Measurements from ENCODE around the gene SLC1A1.
"Not testable (repeated sequence)": the region's sequence is repeated elsewhere in the genome, so short reads cannot be mapped to it uniquely, and the experiment has no call there.

The SLC1A1 gene

DNA sequence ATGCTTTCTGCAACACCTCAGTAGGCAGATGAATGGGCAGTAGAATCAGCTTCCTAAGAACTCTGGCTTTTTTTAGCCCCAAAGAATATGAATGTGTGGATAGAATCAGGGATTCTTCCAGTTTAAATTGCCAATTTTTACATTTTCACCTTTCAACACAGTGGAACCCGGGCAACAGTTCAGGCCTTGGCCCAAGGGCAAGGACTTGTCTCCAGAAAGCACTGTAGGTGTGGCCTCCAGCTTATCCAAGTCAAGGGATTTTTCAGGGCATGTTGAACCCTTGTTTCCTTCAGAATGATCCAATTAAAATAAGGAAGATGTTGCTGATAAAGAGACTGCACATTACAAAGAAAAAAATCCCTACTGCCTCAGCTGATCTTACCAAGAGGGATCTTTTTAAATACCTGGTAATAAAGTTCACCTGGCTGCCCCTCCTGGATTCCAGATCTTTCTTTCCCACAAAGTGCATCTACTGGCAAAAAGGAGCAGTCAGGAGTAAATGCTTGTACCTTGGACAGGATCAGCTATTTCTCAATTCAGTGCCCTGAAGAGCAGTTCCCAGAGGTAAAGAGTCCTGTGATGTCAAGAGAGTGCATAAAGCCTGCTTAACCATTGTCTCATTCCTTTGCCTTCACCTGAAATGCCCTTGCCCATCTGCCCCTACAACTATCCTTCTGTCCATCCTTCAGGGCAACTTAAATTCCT lies 91.7 kb downstream of the SLC1A1 start:
- no peak for DNase-seq

DNA sequence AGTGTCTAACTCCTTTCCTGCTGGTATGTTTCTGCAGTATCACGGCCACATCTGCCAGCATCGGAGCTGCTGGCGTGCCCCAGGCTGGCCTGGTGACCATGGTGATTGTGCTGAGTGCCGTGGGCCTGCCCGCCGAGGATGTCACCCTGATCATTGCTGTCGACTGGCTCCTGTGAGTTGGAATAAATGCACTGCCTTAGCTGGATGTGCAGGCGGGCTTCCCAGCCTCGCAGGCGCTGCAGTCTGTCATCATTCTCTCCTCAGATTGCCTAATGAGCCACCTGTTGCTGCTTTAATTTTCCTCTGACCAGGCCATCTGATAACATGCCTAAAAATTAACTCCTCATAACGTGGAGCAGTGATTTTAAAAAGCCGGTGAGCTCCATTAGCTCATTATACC lies 92.7 kb downstream of the SLC1A1 start:
- no peak for DNase-seq

GRCh38 chr9:4584636-4585035 lies 94.4 kb downstream of the SLC1A1 start:
- DNase-seq = no peak

GRCh38 chr9:4585135-4585534 lies 94.9 kb downstream of the SLC1A1 start:
- DNase-seq = no peak

GRCh38 chr9:4588721-4589120 lies 98.5 kb downstream of the SLC1A1 start:
- no peak for DNase-seq

DNA sequence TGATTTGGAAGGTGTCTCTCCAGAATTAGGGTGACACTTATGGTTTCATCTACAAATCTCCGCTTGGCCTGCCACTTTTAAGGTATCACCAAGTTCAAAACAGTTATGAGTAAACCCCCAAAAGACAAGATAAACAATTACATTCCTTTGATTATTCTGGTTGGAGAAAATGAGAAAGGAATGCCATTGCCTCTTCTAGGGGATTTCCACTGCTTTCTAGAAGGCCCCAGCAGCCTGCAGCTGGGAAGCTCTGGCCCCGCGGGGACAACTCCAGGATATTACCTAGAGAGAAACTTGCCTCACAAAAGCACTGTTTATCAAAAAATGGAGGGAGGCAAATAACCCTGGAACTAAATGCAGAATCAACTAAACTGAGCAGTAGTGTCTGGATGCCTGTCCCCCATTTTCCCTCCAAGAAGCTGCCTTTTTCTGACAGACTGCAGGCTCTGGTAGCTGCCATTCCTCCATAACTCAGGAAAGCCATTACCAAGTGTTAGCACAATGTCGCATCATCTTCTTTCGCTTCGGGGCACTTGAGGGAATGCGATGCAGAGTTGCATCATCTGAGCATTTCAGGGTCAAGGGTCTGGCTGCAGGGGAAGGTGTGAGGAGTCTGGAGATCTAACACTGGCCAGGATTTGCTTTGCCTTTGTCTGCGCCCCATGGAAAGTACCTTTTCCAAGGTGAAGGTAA lies 100.3 kb downstream of the SLC1A1 start:
- DNase-seq = no peak

- DNase-seq = no peak
Measured at GRCh38 chr9:4591123-4591500, 100.8 kb downstream of the SLC1A1 start.

GRCh38 chr9:4592295-4592694 lies 102.0 kb downstream of the SLC1A1 start:
- DNase-seq = no peak

DNA sequence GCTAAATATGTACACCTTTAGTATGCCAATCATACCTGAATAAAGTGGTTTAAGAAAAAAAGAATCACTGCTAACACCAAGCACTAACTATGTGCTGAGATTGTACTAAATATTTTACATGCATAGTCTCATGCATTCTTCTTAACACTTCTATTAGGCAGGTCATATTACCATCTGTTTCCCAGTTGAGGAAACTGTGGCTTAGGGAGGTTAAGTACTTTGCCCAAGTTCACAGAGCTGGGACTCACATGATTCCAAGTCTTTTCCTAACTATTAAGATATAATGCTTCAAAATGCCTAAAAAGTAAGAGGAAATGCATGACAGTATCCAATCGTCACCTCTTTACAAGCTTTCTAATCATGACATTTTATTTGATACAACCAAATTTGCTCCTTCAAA lies 102.6 kb downstream of the SLC1A1 start:
- no peak for DNase-seq

- no peak for DNase-seq
Measured at GRCh38 chr9:4594545-4594944, 104.3 kb downstream of the SLC1A1 start.

DNA sequence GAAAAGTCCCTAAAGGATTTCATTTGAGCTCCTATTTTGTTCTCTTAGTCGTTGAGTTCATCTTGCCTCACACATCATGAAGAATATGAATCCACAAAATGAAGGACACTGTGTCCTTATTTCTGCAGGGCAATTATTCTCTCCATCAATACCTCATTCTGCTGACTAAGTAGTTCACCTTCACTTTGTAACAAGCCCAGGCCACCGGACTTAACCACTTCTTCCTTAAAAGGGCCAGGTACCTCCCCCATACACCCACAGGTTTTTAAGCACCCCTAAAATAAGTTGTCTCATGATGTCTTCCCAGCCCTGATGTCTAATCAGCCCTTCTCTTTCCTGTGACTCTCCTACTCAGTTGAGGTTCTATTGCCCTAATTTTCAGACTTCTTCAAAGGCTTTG lies 104.7 kb downstream of the SLC1A1 start:
- no peak for DNase-seq

DNA sequence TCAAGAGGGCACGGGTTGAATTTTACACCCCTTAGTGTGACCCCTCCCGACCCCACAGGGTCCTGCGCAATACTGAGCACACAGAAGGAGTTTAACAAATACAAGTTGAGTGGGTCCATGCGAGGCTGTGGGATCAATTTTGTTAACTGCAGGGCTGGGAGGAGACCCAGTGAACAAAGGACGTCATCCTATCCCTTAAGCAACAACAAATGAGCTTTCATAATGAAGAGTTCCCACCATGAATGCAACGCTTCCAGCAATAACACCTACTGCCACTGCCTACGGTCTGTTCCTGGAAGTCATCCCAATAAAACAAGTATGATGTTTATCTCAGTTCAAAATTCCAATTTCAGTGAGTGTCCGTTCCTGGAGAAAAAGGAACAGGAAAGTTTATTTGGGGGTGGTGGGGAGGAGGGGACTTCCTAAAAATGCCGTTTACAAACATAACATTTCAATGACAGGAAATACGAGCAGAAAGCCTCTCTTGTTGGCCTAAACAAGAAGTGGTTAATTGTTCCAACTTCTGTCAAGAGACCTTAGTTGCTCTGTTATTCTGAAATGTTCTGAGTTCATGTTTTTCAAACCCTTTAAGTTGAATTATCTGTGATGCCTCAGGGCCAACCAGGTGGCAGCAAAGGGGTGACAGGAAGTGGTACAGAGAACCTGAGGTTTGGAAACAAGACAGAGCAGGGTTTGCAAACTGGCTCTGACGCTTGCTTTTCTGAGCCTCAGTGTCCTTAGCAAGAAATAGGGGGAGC lies 106.1 kb downstream of the SLC1A1 start:
- DNase-seq = no peak

DNA sequence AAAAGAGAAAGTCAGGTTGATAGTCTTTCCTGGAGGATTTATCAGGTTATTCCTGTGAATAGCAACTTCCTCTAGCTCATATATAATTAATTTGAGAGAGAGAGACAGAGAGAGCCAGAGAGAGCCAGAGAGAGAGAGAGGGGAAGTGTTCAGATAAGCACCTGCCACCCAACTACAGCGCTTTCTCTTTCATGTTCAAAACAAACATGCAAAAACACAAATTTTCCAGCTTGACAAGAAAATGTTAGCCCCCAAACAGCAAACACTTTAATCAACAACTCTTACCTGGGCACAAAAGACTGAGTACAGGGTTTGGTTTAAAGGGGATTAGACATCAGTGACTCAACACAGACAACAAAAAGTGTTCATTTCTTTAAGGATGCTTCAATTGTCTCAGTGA lies 110.1 kb downstream of the SLC1A1 start:
- no peak for DNase-seq

DNA sequence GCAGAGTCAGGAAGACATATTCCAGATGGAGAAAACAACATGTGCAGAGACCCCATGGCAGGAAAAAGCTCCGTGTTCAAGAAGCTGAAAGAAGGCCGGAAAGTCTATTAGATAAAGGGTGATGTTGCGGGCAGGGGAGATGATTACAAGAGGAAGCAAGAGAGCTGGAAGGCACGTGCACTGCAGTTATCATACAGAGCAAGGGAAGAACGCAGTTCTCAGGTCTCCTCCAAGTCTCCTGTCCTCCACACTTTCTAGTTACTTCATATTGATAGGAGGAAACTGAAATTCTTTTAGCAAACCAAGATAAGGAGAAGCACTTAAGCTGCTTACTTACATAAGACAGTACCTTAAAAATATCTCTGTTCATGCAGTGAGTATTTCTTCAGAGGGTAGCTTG lies 113.6 kb downstream of the SLC1A1 start:
- no peak for DNase-seq

GRCh38 chr9:4604678-4605095 lies 114.4 kb downstream of the SLC1A1 start:
- peak; percentile 32 for DNase-seq

- not testable (repeated sequence) for DNase-seq
Measured at GRCh38 chr9:4606033-4606432, 115.8 kb downstream of the SLC1A1 start.

DNA sequence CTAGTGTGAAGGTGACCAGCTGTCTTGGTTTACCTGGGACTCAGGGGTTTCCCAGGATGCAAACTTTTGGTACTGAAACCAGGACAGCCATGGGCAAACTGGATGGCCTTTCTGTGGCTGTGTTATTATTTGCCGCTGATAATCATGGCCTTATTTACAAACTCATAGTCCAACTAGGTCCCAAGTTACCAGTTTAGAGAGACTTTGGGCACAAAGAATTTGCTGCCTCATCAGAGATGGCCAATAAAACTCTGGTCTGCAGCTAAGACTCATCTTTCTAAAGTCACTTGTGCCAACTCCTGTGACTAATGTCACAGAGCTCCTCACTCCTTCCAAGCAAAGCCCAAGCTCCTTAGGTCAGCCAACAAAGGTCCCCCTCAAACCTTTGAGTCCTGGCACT lies 124.4 kb downstream of the SLC1A1 start:
- DNase-seq = no peak

- no peak for DNase-seq
Measured at GRCh38 chr9:4615251-4615650, 125.0 kb downstream of the SLC1A1 start.

GRCh38 chr9:4615778-4616177 lies 125.5 kb downstream of the SLC1A1 start:
- no peak for DNase-seq

GRCh38 chr9:4617752-4618151 lies 127.5 kb downstream of the SLC1A1 start:
- DNase-seq = no peak

- DNase-seq = no peak
Measured at GRCh38 chr9:4618700-4619099, 128.4 kb downstream of the SLC1A1 start.

DNA sequence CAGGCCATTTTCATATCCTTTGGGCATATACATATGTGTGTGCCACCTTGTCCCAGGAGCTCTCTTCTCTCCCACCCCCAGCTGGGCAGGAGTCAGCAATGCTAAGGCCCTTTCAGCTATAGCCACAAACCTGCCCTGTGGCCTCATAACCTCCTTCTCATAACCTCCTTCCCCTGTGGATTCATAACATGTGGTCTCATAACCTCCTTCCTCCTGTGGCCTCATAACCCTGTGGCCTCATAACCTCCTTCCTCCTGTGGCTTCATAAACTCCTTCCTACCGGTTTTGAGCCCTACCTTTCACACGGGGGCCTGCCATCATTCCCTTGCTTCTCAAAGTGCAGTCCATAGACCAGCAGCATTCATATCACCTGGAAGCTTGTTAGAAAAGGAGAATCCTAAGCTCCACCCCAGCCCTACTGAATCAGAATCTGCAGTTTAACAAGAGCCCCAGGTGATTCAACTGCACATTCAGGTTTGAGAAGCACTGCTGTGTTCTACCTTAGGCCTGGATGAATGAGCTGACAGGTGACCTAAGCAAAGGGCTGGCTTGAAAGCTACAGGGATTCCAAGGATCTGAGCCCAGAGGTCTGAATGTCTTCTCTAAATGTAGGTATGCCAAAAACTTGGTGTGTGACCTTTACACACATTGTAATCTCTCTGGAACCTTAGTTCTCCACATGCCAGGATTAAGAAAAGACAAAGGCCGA lies 129.9 kb downstream of the SLC1A1 start:
- no peak for DNase-seq

DNA sequence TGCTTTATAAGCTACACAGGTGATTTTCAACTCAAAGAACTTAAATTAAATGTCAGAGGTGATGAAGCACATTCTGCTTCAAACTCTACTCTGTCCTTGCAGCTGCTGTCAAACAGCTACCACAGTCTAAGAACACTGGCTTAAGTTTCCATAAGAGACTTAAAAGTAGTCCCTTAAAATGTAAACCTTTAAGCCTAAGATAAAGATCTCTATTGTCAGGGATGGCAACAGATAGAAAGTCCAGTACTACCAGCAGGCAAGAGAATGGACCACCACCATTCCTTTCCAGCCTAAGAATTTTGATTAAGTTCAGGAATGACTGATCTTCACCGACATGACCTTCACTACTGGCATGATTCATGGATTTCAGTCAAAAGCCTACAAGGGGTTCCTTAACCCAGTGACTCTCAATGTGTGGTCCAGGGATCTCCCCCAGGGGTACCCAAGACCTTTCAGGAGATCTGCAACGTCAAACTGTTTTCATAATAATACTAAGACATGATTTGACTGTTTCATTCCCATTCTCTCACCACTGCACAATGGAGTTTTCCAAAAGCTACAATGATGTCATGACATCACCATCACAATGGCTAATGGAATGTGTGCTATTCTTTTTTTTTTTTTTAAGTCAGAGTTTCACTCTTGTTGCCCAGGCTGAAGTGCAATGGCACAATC lies 130.8 kb downstream of the SLC1A1 start:
- DNase-seq = no peak

Data from stimulated activated naive CD4-positive, alpha-beta T cell treated with Interleukin-2 at 50 U/mL for 16 hours (primary cell).